ENCODE measurements around the gene P2RY2. TPM values are rescaled to one million over a fixed set of nuclear protein-coding genes. Genes with fewer than 3 reads are reported as not detected.
"Not testable (repeated sequence)": the region's sequence is repeated elsewhere in the genome, so short reads cannot be mapped to it uniquely, and the experiment has no call there.

P2RY2 gene
- total and polyA plus RNA-seq, 12 donors, result 7.1 to 37.5 (median 11.1) TPM

- peak overlapping the region in 3 of 10 donors; percentile 13 to 43 (median 27) for H3K27ac ChIP-seq
- no peak for ATAC-seq
These were observed 51.5 kb downstream of the P2RY2 start for GRCh38 chr11:73269459-73270015.

DNA sequence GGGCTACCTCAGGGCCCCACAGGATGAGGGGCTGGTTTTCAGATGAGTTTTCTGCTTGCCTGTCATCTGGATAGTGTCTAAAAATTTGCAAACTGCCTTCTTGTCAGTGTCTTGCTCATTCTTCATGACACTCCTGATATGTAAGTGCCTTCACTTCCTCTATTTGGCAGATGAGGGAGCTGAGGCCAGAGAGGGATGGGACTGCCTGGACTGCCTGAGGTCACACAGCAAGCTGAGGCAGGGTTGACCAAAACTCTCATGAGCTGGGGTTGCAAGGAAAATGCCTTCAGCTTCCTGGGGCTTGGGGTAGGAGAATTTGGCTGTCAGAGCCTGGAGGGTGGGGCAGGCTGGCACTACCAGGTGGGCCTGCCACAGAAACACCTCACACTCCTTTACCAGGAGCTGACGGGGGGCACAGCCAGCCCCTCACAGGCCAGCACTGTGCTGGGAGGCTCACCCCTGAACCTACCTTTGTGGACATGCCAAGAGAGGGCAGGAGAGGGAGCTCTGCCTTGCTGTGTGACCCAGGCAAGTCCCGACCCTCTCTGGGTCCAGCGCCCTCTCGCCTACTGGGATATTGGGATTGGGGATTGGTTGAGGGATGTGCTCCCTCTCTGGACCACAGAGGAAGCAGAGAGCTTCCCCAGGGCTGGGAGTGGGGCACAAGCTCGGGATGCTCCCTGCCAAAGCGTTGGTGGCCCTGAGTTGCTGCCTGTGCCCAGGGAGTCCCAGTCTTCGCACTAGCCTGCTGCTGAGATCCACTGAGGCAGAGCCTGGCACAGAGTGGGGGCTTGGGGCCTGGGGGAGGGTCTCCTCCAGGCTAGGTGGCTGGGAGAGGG is 52.2 kb downstream of the P2RY2 start:
- peaks cover 0 to 7% (median 0%) of the 10 kb centered on the region in 7 donors for H3K27me3 ChIP-seq
- H3K27ac ChIP-seq, result peak overlapping the region in 3 of 10 donors; percentile 13 to 77 (median 43)
- DNase-seq, result no peak
- H3K36me3 ChIP-seq, result no peaks in the 10 kb centered on the region
- 94 to 98% methylated on average over 7 of the region's 7 CpGs for WGBS, 2 donors
- intact Hi-C loops (cut with DNase I), result no loop called here
- TF ChIP-seq, protein P1, sequence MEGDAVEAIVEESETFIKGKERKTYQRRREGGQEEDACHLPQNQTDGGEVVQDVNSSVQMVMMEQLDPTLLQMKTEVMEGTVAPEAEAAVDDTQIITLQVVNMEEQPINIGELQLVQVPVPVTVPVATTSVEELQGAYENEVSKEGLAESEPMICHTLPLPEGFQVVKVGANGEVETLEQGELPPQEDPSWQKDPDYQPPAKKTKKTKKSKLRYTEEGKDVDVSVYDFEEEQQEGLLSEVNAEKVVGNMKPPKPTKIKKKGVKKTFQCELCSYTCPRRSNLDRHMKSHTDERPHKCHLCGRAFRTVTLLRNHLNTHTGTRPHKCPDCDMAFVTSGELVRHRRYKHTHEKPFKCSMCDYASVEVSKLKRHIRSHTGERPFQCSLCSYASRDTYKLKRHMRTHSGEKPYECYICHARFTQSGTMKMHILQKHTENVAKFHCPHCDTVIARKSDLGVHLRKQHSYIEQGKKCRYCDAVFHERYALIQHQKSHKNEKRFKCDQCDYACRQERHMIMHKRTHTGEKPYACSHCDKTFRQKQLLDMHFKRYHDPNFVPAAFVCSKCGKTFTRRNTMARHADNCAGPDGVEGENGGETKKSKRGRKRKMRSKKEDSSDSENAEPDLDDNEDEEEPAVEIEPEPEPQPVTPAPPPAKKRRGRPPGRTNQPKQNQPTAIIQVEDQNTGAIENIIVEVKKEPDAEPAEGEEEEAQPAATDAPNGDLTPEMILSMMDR (IDR thresholded peaks at IDR 0.05), result no peak
- H3K4me3 ChIP-seq, result no peak overlapping the region
- no peaks in the 10 kb centered on the region for H3K9me3 ChIP-seq
- no peak for ATAC-seq
- peaks cover 8 to 73% (median 37%) of the 10 kb centered on the region in 9 donors for H3K4me1 ChIP-seq

More at GRCh38 chr11:73269459-73270015, 51.5 kb downstream of the P2RY2 start:
- peaks cover 0 to 14% (median 5%) of the 10 kb centered on the region in 7 donors for H3K27me3 ChIP-seq
- no peaks in the 10 kb centered on the region for H3K9me3 ChIP-seq
- H3K4me1 ChIP-seq, result peaks cover 8 to 80% (median 37%) of the 10 kb centered on the region in 9 donors
- TF ChIP-seq, protein P1 (IDR thresholded peaks at IDR 0.05), result no peak
- no peak for DNase-seq
- WGBS, 2 donors, result 83 to 89% methylated on average over 7 of the region's 7 CpGs
- no peak overlapping the region for H3K4me3 ChIP-seq
- intact Hi-C loops (cut with DNase I), result no loop called here
- no peaks in the 10 kb centered on the region for H3K36me3 ChIP-seq

DNA sequence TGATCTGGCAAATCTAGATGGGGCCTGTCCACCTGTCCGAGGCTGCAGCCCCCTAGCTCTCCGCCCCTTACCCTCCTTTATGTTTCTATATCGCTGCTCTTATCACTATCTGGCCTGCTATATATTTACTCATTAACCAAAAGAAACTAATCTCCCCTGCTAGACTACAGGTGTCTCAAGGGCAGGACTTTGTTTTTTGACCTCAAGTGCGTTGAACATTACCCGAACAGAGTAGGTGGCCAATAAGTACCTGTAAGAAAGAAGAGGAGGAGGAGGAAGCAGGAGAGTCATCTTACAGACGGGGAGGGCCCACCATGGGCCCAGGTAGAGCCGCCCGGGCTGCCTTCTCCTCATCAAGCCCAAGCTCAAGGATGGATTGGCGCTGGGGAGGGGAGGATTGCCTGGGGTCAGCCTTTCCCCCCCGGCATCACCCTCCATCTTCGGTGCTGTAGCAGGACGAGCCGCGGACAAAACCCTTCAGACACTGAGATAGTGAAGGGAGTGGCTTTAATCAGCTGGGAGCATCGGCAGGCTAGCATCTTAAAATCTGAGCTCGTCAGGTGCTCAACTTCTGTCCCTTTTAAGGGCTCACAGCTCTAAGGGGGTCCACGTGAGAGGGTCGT is 52.9 kb downstream of the P2RY2 start:
- WGBS, 2 donors, result 85 to 88% methylated on average over 18 of the region's 18 CpGs
- intact Hi-C loops (cut with DNase I), result no loop called here

DNA sequence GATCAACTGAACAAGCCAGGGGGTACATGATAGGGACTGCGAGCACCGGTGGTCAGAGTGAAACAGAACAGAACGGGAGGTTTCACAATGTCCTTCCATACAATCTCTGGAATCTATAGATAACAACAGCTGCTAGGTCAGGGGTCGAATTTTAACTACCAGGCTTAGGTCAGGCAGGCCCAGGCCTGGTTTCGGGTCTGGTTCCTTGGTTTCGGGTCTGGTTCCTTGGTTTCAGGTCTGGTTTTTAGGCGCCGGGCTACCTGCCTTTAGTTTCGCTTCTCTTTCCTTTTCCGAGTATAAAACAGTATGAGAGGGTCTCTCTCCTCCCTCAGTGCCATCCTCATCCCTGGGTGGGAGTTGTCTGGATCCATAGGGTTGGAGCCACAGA is 53.4 kb downstream of the P2RY2 start:
- intact Hi-C loops (cut with DNase I); H3K9me3 ChIP-seq; DNase-seq; H3K36me3 ChIP-seq; ATAC-seq; H3K4me3 ChIP-seq; H3K27me3 ChIP-seq: not testable (repeated sequence)
- Histone ChIP-seq H3K27ac (peak overlapping the region in 2 of 10 donors; percentile 31 to 77), H3K4me1 (peaks cover 3 to 61% (median 30%) of the 10 kb centered on the region in 9 donors)
- 89 to 90% methylated on average over 10 of the region's 10 CpGs for WGBS, 2 donors

More for the DNA sequence above, 52.9 kb downstream of the P2RY2 start:
- TF ChIP-seq, protein P1 (IDR thresholded peaks at IDR 0.05), result no peak
- Histone ChIP-seq H3K36me3 (no peaks in the 10 kb centered on the region), H3K4me1 (peaks cover 8 to 66% (median 35%) of the 10 kb centered on the region in 9 donors), H3K9me3 (no peaks in the 10 kb centered on the region), H3K27ac (peak overlapping the region in 1 of 10 donors; percentile 77), H3K27me3 (no peaks in the 10 kb centered on the region), H3K4me3 (no peak overlapping the region)
- DNase-seq (no peak), ATAC-seq (no peak)
